Fibroblast of villous mesenchyme (primary cell): ENCODE results near the gene GGCT. TPM values are rescaled to one million over a fixed set of nuclear protein-coding genes. Genes with fewer than 3 reads are reported as not detected.
A peak's percentile ranks its signal among the peaks of the same experiment; 100 is the strongest.

Experiments used
- DNase-seq: peaks from one replicate; pipeline ENCODE4 v3.0.0-alpha.2; 2010; ENCODE audit warnings: low read depth
- H3K4me3 ChIP-seq: 2 replicates; pipeline ENCODE4 v1.5.1; 2011; ENCODE audit warnings: low read depth, mild to moderate bottlenecking, low read length
- total RNA-seq: library from RNA; depleted of rRNA; stranded (reverse); fragments of >200 nt; gene quantifications from 2 replicates; pipeline ENCODE4 v1.2.3, GENCODE V29; 2012
- TF ChIP-seq, protein P1 (sequence below): IDR thresholded peaks from 2 replicates; pipeline ENCODE4 v1.5.1; 2012; ENCODE audit warnings: low read depth, mild to moderate bottlenecking, low read length; ENCODE audit not compliant: insufficient read depth

Gene GGCT
- total RNA-seq, 1 donor, result 18.1 TPM

GRCh38 chr7:30464231-30464671 is 40.4 kb downstream of the GGCT start:
- no peak overlapping the region for H3K4me3 ChIP-seq
- TF ChIP-seq, protein P1, sequence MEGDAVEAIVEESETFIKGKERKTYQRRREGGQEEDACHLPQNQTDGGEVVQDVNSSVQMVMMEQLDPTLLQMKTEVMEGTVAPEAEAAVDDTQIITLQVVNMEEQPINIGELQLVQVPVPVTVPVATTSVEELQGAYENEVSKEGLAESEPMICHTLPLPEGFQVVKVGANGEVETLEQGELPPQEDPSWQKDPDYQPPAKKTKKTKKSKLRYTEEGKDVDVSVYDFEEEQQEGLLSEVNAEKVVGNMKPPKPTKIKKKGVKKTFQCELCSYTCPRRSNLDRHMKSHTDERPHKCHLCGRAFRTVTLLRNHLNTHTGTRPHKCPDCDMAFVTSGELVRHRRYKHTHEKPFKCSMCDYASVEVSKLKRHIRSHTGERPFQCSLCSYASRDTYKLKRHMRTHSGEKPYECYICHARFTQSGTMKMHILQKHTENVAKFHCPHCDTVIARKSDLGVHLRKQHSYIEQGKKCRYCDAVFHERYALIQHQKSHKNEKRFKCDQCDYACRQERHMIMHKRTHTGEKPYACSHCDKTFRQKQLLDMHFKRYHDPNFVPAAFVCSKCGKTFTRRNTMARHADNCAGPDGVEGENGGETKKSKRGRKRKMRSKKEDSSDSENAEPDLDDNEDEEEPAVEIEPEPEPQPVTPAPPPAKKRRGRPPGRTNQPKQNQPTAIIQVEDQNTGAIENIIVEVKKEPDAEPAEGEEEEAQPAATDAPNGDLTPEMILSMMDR, result no peak
- no peak for DNase-seq

DNA sequence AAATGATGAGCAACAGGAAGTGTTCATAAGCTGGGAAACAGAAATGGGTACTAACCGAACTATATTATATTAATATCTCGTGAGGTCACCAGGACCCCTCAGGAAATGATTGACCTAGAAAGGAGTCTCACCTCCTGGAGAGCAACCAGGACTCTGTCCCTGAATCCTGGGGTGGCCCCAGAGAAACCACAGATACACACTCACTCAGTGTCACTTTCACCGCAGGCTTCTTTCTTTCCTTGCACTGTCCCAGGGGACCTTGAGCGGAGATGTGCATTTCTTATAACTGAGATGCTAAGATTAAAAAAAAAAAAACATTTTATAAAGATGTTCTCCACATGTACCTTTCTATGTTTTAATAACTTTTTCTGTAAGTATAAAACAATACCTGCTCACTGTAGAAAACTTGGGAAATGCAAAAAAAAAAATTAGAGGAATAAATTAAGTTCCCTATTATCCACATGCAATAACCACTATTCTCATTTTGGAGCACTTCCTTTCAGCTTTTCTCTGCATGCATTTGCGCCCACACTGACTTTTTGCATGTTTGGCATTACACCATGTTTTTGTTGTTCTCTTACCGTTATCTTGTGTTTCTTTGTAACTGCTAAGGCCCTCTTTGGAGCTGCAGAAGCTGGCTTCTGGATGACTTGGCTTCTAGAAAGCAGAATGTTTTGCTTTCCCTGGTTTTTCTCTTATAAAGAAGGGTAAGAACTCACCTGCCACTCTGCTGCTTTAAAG is 41.1 kb downstream of the GGCT start:
- TF ChIP-seq, protein P1, result no peak
- DNase-seq, result no peak
- H3K4me3 ChIP-seq, result no peak overlapping the region

DNA sequence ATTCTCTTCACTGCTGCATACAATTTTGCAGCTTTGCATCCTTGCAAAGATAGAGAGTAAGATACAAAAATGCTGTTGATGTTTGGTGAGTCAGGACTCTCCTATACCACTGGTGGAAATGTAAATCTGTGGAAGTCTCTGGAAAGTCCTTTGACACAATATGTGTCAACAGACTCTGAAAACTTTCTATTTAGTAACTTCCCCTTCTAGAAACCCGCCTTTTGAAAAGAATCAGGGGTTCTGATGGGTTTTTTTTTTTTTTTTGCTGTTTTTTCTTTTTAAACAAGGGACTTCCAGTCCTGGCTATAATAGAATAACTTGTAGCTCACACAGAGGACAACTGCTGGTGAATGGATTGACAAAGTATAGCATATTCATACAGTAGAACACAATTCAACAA is 42.5 kb downstream of the GGCT start:
- H3K4me3 ChIP-seq, result no peak overlapping the region
- TF ChIP-seq, protein P1, result no peak
- DNase-seq, result no peak

DNA sequence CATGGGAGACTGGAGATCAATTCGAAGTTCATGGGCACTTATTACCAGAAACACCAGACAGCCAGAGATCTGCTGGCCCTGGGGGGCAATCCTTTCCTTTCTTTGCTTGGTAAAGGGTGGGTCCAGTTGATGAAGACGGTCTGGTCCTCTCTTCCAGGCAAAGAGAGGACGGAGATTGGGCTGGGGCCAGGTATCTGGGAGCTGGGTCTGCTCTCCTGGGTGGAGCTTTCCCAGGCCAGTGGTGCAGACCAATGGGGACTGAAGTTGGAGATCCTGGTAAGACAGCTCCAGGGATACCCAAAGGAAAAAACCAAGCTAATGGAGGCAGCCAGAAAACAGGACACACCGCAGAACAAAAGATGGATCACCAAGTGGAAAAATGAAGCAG is 44.4 kb downstream of the GGCT start:
- peak overlapping the region; percentile 17 for H3K4me3 ChIP-seq
- TF ChIP-seq, protein P1, result no peak

DNA sequence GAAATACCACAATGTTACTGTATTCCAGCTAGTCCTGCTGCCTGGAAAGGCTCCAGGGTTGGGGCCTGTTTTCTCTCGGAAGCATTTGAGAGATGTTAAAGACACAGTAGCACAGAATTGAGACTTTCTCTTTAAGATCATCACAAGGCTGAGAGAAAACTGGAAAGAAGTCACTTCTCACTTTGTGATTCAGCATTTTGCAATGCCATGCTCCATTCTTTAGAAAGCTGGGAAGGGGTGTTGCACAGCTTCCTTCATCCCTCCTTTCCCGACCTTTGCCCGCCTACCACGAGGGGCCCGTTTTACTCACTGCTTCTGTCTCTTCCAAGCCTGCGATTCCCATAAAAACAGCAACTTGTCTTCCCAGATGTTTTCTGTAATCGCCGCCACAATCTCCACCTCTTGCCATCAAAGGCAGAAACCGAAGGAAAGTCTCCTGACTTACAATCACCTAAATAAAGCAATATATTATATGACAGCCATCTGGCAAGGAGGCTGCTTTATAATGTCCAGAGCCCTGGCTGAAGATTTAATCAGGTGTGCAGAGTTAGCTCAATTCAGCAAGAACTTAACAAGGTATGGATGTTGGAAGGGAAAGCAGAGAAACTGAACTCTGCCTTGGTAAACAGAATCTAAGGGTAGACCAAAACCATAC is 44.9 kb downstream of the GGCT start:
- peak overlapping the region; percentile 17 for H3K4me3 ChIP-seq
- DNase-seq, result peak; percentile 98

More for the DNA sequence above, 44.4 kb downstream of the GGCT start:
- no peak for DNase-seq

GRCh38 chr7:30458311-30458710 is 46.3 kb downstream of the GGCT start:
- DNase-seq, result no peak
- TF ChIP-seq, protein P1, result no peak
- no peak overlapping the region for H3K4me3 ChIP-seq

More for the DNA sequence above, 44.9 kb downstream of the GGCT start:
- TF ChIP-seq, protein P1, result no peak
